A549 treated with AZD2906 at 1 μM for 4 hours (cell line): ENCODE results near the gene GNAI1. TPM values are rescaled to one million over a fixed set of nuclear protein-coding genes. Genes with fewer than 3 reads are reported as not detected.

Experiments
- total RNA-seq: library from RNA; stranded (reverse); fragments of 200-300 nt; extraction: Qiagen RNA extraction; gene quantifications from 5 replicates; pipeline ENCODE4 v1.2.3, GENCODE V29; 2022

The GNAI1 gene
- total RNA-seq, result 23.1 to 28.9 TPM (median 28.1 TPM) in 5 replicates

DNA sequence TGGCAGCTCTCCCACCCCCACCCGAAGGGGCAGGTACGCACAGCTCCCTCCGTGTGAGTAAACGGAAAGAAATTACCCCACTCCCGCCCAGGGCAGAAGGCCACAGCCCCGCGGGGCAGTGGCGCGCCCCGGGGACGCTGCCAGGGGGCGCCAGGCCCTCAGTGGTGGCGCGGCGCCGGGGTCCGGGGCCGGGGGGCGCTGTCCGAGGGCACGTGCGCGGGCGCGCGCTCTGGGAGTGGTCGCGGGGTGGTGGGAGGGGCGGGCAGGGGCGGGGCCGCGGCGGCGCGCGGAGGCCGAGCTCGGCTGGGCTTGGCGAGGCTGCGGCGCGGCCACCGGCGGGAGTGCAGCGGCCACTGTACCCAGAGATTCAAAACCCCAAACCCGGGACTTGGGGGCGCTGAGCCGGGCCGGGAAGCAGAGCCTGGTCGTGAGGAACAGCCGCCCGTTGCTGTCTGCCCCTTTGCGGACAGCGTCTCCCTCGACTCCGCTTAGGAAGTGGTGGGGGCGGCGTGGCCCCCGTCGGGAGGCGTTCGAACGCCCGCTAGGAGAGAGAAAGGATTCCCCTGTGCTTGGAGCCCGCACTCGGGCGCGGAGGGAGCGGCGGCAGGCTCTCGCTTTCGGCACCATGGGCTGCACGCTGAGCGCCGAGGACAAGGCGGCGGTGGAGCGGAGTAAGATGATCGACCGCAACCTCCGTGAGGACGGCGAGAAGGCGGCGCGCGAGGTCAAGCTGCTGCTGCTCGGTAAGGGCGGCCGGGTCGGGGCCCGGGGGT lies at the start of gene GNAI1:
Gene GNAI1, plus strand, starts transcription at position 296 of the 773 bp plus-strand sequence. Its CDS starts 330 bp downstream, at position 626.

